ENCODE measurements around the gene ANKRD33B. TPM values are rescaled to one million over a fixed set of nuclear protein-coding genes. Genes with fewer than 3 reads are reported as not detected.

Gene ANKRD33B
- total and polyA plus RNA-seq, 2 of the 13 experiments (the other 11 are each of a cell fraction or from before 2014, with no cell fraction given), result 0.02 TPM; not detected in 1

GRCh38 chr5:10601246-10602030 is 37.6 kb downstream of the ANKRD33B start (continued):
- TF ChIP-seq AGO2 (optimal IDR thresholded peaks at IDR 0.05; ENCODE audit: low read depth, low read length) (no peak), PCBP1 (IDR thresholded peaks at IDR 0.05; ENCODE audit: borderline replicate concordance, low read depth, low read length) (no peak)

GRCh38 chr5:10602031-10602806 is 38.3 kb downstream of the ANKRD33B start:
- Histone ChIP-seq H3K27ac (ENCODE audit: extremely low read length, insufficient read depth, low read length) (no peak overlapping the region), H3K9ac (ENCODE audit: insufficient read depth, low read depth, low read length) (no peak overlapping the region), H3K4me3 (replicated peaks in 1 of 3; ENCODE audit: insufficient read depth in 1 of 3, low read depth in 2 of 3, low read length in 3 of 3) (no peak overlapping the region), H3K4me1 (ENCODE audit: insufficient read depth, low read length) (peaks cover 15% of the 10 kb centered on the region), H3K79me2 (ENCODE audit: insufficient read depth, low read length) (no peaks in the 10 kb centered on the region), H3K4me2 (ENCODE audit: low read depth, low read length) (0 out of 2 replicates have a peak overlapping the region, but pooled peaks have one; percentile 23), H4K20me1 (ENCODE audit: insufficient read depth, low read length) (no peaks in the 10 kb centered on the region), H2AFZ (ENCODE audit: low read length) (no peak overlapping the region), H3K36me3 (replicated peaks in 1 of 2; ENCODE audit: control insufficient read depth in 1 of 2, insufficient read depth in 2 of 2, low read length in 2 of 2) (no peaks in the 10 kb centered on the region), H3K27me3 (ENCODE audit: control insufficient read depth in 1 of 2, insufficient read depth in 2 of 2, low read length in 2 of 2) (no peaks in the 10 kb centered on the region), H3K9me3 (ENCODE audit: low read length) (no peaks in the 10 kb centered on the region)
- in situ Hi-C loops (cut with HindIII; ENCODE audit: extremely low pct_ligation_motif_present, low pct_unique_long_range_greater_than_20kb), result no loop called here
- no TSS peak for BruUV-seq (replicated peaks)
- POLR2A ChIA-PET, result no interaction called here
- intact Hi-C loops (cut with micrococcal nuclease; ENCODE audit: unreplicated experiment), result no loop called here
- DNase-seq (ENCODE audit: low spot score) (no peak), FAIRE-seq (no peak), ATAC-seq (peak; percentile 80)
- 24% methylated on average over 8 of the region's 15 CpGs for WGBS (ENCODE audit: low lambda C conversion rate)
- CTCF ChIA-PET (ENCODE audit: low intra/inter-chr PET ratio, low total read pairs), result no interaction called here
- TF ChIP-seq ZBTB37 (CRISPR knock-in tag; IDR thresholded peaks at IDR 0.05), result no peak
- TF ChIP-seq MYNN (CRISPR knock-in tag; IDR thresholded peaks at IDR 0.05; ENCODE audit: low read depth), result no peak
- TF ChIP-seq ZNF607 (CRISPR knock-in tag; IDR thresholded peaks at IDR 0.05; ENCODE audit: borderline replicate concordance), result no peak
- no peak for TF ChIP-seq KDM1A (CRISPR knock-in tag; IDR thresholded peaks at IDR 0.05)
- TF ChIP-seq AGO2 (optimal IDR thresholded peaks at IDR 0.05; ENCODE audit: low read depth, low read length), result no peak
- no peak for TF ChIP-seq HINFP (CRISPR knock-in tag; IDR thresholded peaks at IDR 0.05; ENCODE audit: low read depth)
- no peak for TF ChIP-seq ZNF709 (CRISPR knock-in tag; IDR thresholded peaks at IDR 0.05)
- TF ChIP-seq ZNF703 (CRISPR knock-in tag; IDR thresholded peaks at IDR 0.05; ENCODE audit: borderline replicate concordance), result no peak
- no peak for TF ChIP-seq TBL1XR1 (IDR thresholded peaks at IDR 0.05; ENCODE audit: borderline replicate concordance, low read length, partially characterized antibody)
- no peak for TF ChIP-seq IRF1 (CRISPR knock-in tag; IDR thresholded peaks at IDR 0.05; ENCODE audit: low read depth)
